Esophagus muscularis mucosa (tissue), 4 donors: Measurements from ENCODE around the gene TM4SF1. TPM values are rescaled to one million over a fixed set of nuclear protein-coding genes. Genes with fewer than 3 reads are reported as not detected.

Source experiments
- DNase-seq: peaks from one replicate; pipeline ENCODE4 v3.0.0-alpha.2; 2017; ENCODE audit errors: extremely low spot score
- H3K27ac ChIP-seq, 4 donors: fragments of 200-600 bp; sonication (generic); replicated peaks in 1 of 4; 1 replicate in 3 of 4; 2 replicates in 1 of 4; pipeline ENCODE4 v1.5.1; 2016 to 2019; ENCODE audit warnings: mild to moderate bottlenecking in 1 of 4
- H3K27me3 ChIP-seq, 4 donors: fragments of 200-600 bp; sonication (generic); one replicate each; pipeline versions ENCODE4 v1.5.1 to v1.6.0; 2016 to 2019
- H3K36me3 ChIP-seq, 4 donors: fragments of 200-600 bp; sonication (generic); one replicate each; pipeline ENCODE4 v1.5.1; 2016 to 2019
- H3K4me1 ChIP-seq, 4 donors: fragments of 200-600 bp; sonication (generic); one replicate each; pipeline ENCODE4 v1.5.1; 2016 to 2019
- H3K4me3 ChIP-seq, 4 donors: fragments of 200-600 bp; sonication (generic); 1 replicate in 2 of 4; 2 replicates in 2 of 4; pipeline ENCODE4 v1.5.1; 2016 to 2019; ENCODE audit warnings: mild to moderate bottlenecking in 4 of 4, moderate library complexity in 1 of 4
- H3K9me3 ChIP-seq, 4 donors: fragments of 200-600 bp; sonication (generic); 1 replicate in 3 of 4; 2 replicates in 1 of 4; pipeline ENCODE4 v1.5.1; 2016 to 2019
- EP300 ChIP-seq: sonication (generic); formaldehyde crosslinking; IDR thresholded peaks from one replicate; pipeline ENCODE4 v1.6.1; 2017; ENCODE audit warnings: antibody characterized with exemption
- POLR2A ChIP-seq: fragments of 450-650 bp; IDR thresholded peaks from one replicate; pipeline ENCODE4 v1.6.1; 2017; ENCODE audit warnings: antibody characterized with exemption, moderate library complexity, mild to moderate bottlenecking, low read depth
- POLR2AphosphoS5 ChIP-seq, 2 donors: sonication (generic); formaldehyde crosslinking; IDR thresholded peaks; one replicate each; pipeline ENCODE4 v1.6.1; 2017; ENCODE audit warnings: antibody characterized with exemption in 2 of 2
- WGBS: methylation state at CpG from one replicate; pipeline ENCODE4 v1.1.5; 2018; 5-methylcytosine and 5-hydroxymethylcytosine counted together
- intact Hi-C: fragments of 100-400 bp; cut with DNase I; formaldehyde crosslinking; loops from one replicate; pipeline ENCODE4 v1.15.1; 2023
- total RNA-seq, 4 donors: library from RNA; depleted of rRNA; stranded (reverse); fragments of >200 nt; gene quantifications; one replicate each; pipeline versions ENCODE4 v1.1.0 to v1.2.1, GENCODE V29; 2016
- TF ChIP-seq, protein P1 (sequence below), 3 experiments: fragments of 200-600 bp in 2 of 3; fragments of 450-650 bp in 1 of 3; sonication (generic) in 2 of 3; IDR thresholded peaks; one replicate each; pipeline ENCODE4 v1.5.1; 2017 to 2019; ENCODE audit warnings: antibody characterized with exemption in 3 of 3, mild to moderate bottlenecking in 2 of 3, moderate library complexity in 1 of 3

TM4SF1 gene
- total RNA-seq, 4 donors from 2014 or later, result 28.7 to 151 (median 77.7) TPM

DNA sequence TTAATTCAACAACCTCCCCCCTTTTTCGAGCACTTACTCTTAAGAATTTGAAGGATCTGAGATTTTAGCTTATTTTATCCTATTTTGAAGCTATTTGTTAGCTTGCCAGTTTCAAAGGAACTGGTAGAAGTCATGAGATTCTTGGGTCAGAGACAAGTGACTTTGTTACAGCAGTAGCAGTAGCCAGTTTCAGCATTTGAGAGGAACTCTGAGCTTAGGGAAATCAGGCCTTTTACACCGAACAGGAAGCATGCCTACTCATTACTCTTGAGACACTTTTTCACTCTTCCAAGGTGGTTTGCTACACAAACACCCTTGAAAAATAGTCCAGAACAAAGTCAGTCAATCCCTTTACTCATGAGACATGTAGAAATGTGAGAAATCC lies 24.5 kb upstream of the TM4SF1 start:
- Histone ChIP-seq H3K27me3 (no peaks in the 10 kb centered on the region), H3K27ac (no peak overlapping the region), H3K9me3 (no peaks in the 10 kb centered on the region), H3K4me3 (no peak overlapping the region), H3K36me3 (no peaks in the 10 kb centered on the region), H3K4me1 (no peaks in the 10 kb centered on the region)
- intact Hi-C loops, result no loop called here
- TF ChIP-seq, protein P1, sequence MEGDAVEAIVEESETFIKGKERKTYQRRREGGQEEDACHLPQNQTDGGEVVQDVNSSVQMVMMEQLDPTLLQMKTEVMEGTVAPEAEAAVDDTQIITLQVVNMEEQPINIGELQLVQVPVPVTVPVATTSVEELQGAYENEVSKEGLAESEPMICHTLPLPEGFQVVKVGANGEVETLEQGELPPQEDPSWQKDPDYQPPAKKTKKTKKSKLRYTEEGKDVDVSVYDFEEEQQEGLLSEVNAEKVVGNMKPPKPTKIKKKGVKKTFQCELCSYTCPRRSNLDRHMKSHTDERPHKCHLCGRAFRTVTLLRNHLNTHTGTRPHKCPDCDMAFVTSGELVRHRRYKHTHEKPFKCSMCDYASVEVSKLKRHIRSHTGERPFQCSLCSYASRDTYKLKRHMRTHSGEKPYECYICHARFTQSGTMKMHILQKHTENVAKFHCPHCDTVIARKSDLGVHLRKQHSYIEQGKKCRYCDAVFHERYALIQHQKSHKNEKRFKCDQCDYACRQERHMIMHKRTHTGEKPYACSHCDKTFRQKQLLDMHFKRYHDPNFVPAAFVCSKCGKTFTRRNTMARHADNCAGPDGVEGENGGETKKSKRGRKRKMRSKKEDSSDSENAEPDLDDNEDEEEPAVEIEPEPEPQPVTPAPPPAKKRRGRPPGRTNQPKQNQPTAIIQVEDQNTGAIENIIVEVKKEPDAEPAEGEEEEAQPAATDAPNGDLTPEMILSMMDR (IDR thresholded peaks at IDR 0.05), result no peak
- TF ChIP-seq POLR2AphosphoS5 (IDR thresholded peaks at IDR 0.05) (no peak), POLR2A (no peak), EP300 (no peak)
- WGBS, result 81% methylated on average over 2 of the region's 2 CpGs
- DNase-seq, result no peak

GRCh38 chr3:149401212-149401925 lies 23.9 kb upstream of the TM4SF1 start:
- H3K4me3 ChIP-seq, result no peak overlapping the region
- no peaks in the 10 kb centered on the region for H3K9me3 ChIP-seq
- no peak overlapping the region for H3K27ac ChIP-seq
- WGBS, result 61% methylated on average over 3 of the region's 3 CpGs
- H3K4me1 ChIP-seq, result no peaks in the 10 kb centered on the region
- DNase-seq, result no peak
- no peaks in the 10 kb centered on the region for H3K36me3 ChIP-seq
- intact Hi-C loops, result no loop called here
- no peaks in the 10 kb centered on the region for H3K27me3 ChIP-seq
- no peak for TF ChIP-seq POLR2A
- no peak for TF ChIP-seq EP300
- TF ChIP-seq, protein P1 (IDR thresholded peaks at IDR 0.05), result no peak
- no peak for TF ChIP-seq POLR2AphosphoS5 (IDR thresholded peaks at IDR 0.05)

GRCh38 chr3:149400645-149401044 lies 23.2 kb upstream of the TM4SF1 start:
- Histone ChIP-seq H3K9me3 (no peaks in the 10 kb centered on the region), H3K4me1 (no peaks in the 10 kb centered on the region), H3K27ac (no peak overlapping the region), H3K4me3 (no peak overlapping the region), H3K36me3 (no peaks in the 10 kb centered on the region), H3K27me3 (no peaks in the 10 kb centered on the region)
- DNase-seq, result no peak
- TF ChIP-seq EP300, result no peak
- no peak for TF ChIP-seq POLR2AphosphoS5 (IDR thresholded peaks at IDR 0.05)
- no peak for TF ChIP-seq POLR2A
- TF ChIP-seq, protein P1 (IDR thresholded peaks at IDR 0.05), result no peak
- intact Hi-C loops, result no loop called here

- Histone ChIP-seq H3K4me1 (peaks cover 0 to 7% (median 0%) of the 10 kb centered on the region in 4 donors), H3K9me3 (no peaks in the 10 kb centered on the region), H3K27ac (no peak overlapping the region), H3K4me3 (no peak overlapping the region), H3K27me3 (no peaks in the 10 kb centered on the region), H3K36me3 (no peaks in the 10 kb centered on the region)
- 100% methylated on average over 1 of the region's 1 CpG for whole genome bisulfite sequencing
- intact Hi-C loops, result no loop called here
- TF ChIP-seq EP300 (no peak), POLR2AphosphoS5 (IDR thresholded peaks at IDR 0.05) (no peak), POLR2A (no peak)
- TF ChIP-seq, protein P1 (IDR thresholded peaks at IDR 0.05), result no peak
- no peak for DNase-seq
Observed at GRCh38 chr3:149398296-149398695, 20.8 kb upstream of the TM4SF1 start.

GRCh38 chr3:149397528-149397927 lies 20.1 kb upstream of the TM4SF1 start:
- no peak overlapping the region for H3K27ac ChIP-seq
- H3K9me3 ChIP-seq, result no peaks in the 10 kb centered on the region
- WGBS, result 72% methylated on average over 3 of the region's 3 CpGs
- H3K4me3 ChIP-seq, result no peak overlapping the region
- H3K27me3 ChIP-seq, result no peaks in the 10 kb centered on the region
- intact Hi-C loops, result no loop called here
- peaks cover 0 to 7% (median 0%) of the 10 kb centered on the region in 4 donors for H3K4me1 ChIP-seq
- DNase-seq, result no peak
- TF ChIP-seq, protein P1 (IDR thresholded peaks at IDR 0.05), result no peak
- TF ChIP-seq POLR2A, result no peak
- no peak for TF ChIP-seq EP300
- no peak for TF ChIP-seq POLR2AphosphoS5 (IDR thresholded peaks at IDR 0.05)
- H3K36me3 ChIP-seq, result no peaks in the 10 kb centered on the region
